ENCODE results near the gene CAMTA1.

The CAMTA1 gene

GRCh38 chr1:6885426-6885825 is 100.2 kb downstream of the CAMTA1 start:
- no peak for DNase-seq

GRCh38 chr1:6886523-6886922 is 101.3 kb downstream of the CAMTA1 start:
- no peak for DNase-seq

- no peak for DNase-seq
Measured at GRCh38 chr1:6888268-6888667, 103.0 kb downstream of the CAMTA1 start.

- DNase-seq: no peak
Measured at GRCh38 chr1:6888870-6889269, 103.6 kb downstream of the CAMTA1 start.

GRCh38 chr1:6889875-6890480 is 104.7 kb downstream of the CAMTA1 start:
- peak; percentile 36 to 71 for DNase-seq

- no peak for DNase-seq
Measured at GRCh38 chr1:6890686-6891085, 105.4 kb downstream of the CAMTA1 start.

GRCh38 chr1:6891781-6892579 is 106.7 kb downstream of the CAMTA1 start:
- DNase-seq: no peak

GRCh38 chr1:6893388-6893787 is 108.1 kb downstream of the CAMTA1 start:
- DNase-seq: no peak

- no peak for DNase-seq
Measured at GRCh38 chr1:6897138-6897537, 111.9 kb downstream of the CAMTA1 start.

GRCh38 chr1:6898974-6899539 is 113.8 kb downstream of the CAMTA1 start:
- no peak for DNase-seq

- no peak for DNase-seq
Measured at GRCh38 chr1:6899621-6900020, 114.4 kb downstream of the CAMTA1 start.

GRCh38 chr1:6902153-6902552 is 116.9 kb downstream of the CAMTA1 start:
- no peak for DNase-seq

- no peak for DNase-seq
Measured at GRCh38 chr1:6904476-6905170, 119.4 kb downstream of the CAMTA1 start.

- DNase-seq: no peak
Measured at GRCh38 chr1:6905331-6905730, 120.1 kb downstream of the CAMTA1 start.

GRCh38 chr1:6905790-6906189 is 120.5 kb downstream of the CAMTA1 start:
- no peak for DNase-seq

GRCh38 chr1:6906783-6907182 is 121.5 kb downstream of the CAMTA1 start:
- DNase-seq: no peak

- DNase-seq: no peak
Measured at GRCh38 chr1:6907201-6907600, 121.9 kb downstream of the CAMTA1 start.

- DNase-seq: no peak
Measured at GRCh38 chr1:6907676-6908434, 122.6 kb downstream of the CAMTA1 start.

GRCh38 chr1:6909401-6909800 is 124.1 kb downstream of the CAMTA1 start:
- no peak for DNase-seq

GRCh38 chr1:6909857-6910256 is 124.6 kb downstream of the CAMTA1 start:
- DNase-seq: no peak

GRCh38 chr1:6911021-6911941 is 126.0 kb downstream of the CAMTA1 start:
- no peak for DNase-seq

GRCh38 chr1:6911974-6912373 is 126.7 kb downstream of the CAMTA1 start:
- DNase-seq: no peak
